Measurements from ENCODE around the gene POLK.
"Not testable (repeated sequence)": the region's sequence is repeated elsewhere in the genome, so short reads cannot be mapped to it uniquely, and the experiment has no call there.

The POLK gene

GRCh38 chr5:75511435-75512382, at the start of gene POLK, which contains the start of gene CERT1:
TSS of gene POLK (plus strand) at chr5:75511891.
TSS of gene CERT1 (minus strand) at chr5:75511629. CDS start at chr5:75511207, 422 bp downstream.
- DNase-seq (ENCODE audit: low read depth in 1 of 2, low spot score in 1 of 2), result peak; percentile 88 to 93

GRCh38 chr5:75463726-75464125, 48.0 kb upstream of the POLK start:
- DNase-seq (ENCODE audit: low read depth in 1 of 2, low spot score in 1 of 2), result no peak

GRCh38 chr5:75465480-75465879, 46.2 kb upstream of the POLK start:
- DNase-seq (ENCODE audit: low read depth in 1 of 2, low spot score in 1 of 2), result no peak

GRCh38 chr5:75466006-75466716, 45.5 kb upstream of the POLK start:
- DNase-seq (ENCODE audit: low read depth in 1 of 2, low spot score in 1 of 2), result no peak

GRCh38 chr5:75468593-75468992, 43.1 kb upstream of the POLK start:
- DNase-seq (ENCODE audit: low read depth in 1 of 2, low spot score in 1 of 2), result no peak

- DNase-seq (ENCODE audit: low read depth in 1 of 2, low spot score in 1 of 2), result no peak
Observed at GRCh38 chr5:75469017-75469416, 42.7 kb upstream of the POLK start.

- DNase-seq (ENCODE audit: low read depth in 1 of 2, low spot score in 1 of 2), result no peak
Observed at GRCh38 chr5:75471193-75471592, 40.5 kb upstream of the POLK start.

GRCh38 chr5:75472973-75473372, 38.7 kb upstream of the POLK start:
- DNase-seq (ENCODE audit: low read depth in 1 of 2, low spot score in 1 of 2), result no peak

- no peak for DNase-seq (ENCODE audit: low read depth in 1 of 2, low spot score in 1 of 2)
Observed at GRCh38 chr5:75473463-75473862, 38.2 kb upstream of the POLK start.

GRCh38 chr5:75475364-75475763, 36.3 kb upstream of the POLK start:
- no peak for DNase-seq (ENCODE audit: low read depth in 1 of 2, low spot score in 1 of 2)

- no peak for DNase-seq (ENCODE audit: low read depth in 1 of 2, low spot score in 1 of 2)
Observed at GRCh38 chr5:75481024-75481423, 30.7 kb upstream of the POLK start.

- DNase-seq (ENCODE audit: low read depth in 1 of 2, low spot score in 1 of 2), result no peak
Observed at GRCh38 chr5:75482482-75482881, 29.2 kb upstream of the POLK start.

GRCh38 chr5:75484605-75485004, 27.1 kb upstream of the POLK start:
- DNase-seq (ENCODE audit: low read depth in 1 of 2, low spot score in 1 of 2), result no peak

GRCh38 chr5:75489847-75490246, 21.8 kb upstream of the POLK start:
- DNase-seq (ENCODE audit: low read depth in 1 of 2, low spot score in 1 of 2), result not testable (repeated sequence)

GRCh38 chr5:75491621-75492020, 20.1 kb upstream of the POLK start:
- DNase-seq (ENCODE audit: low read depth in 1 of 2, low spot score in 1 of 2), result no peak

- no peak for DNase-seq (ENCODE audit: low read depth in 1 of 2, low spot score in 1 of 2)
Observed at GRCh38 chr5:75496026-75496425, 15.7 kb upstream of the POLK start.

GRCh38 chr5:75498208-75498777, 13.4 kb upstream of the POLK start:
- no peak for DNase-seq (ENCODE audit: low read depth in 1 of 2, low spot score in 1 of 2)

- not testable (repeated sequence) for DNase-seq (ENCODE audit: low read depth in 1 of 2, low spot score in 1 of 2)
Observed at GRCh38 chr5:75498875-75499274, 12.8 kb upstream of the POLK start.

- not testable (repeated sequence) for DNase-seq (ENCODE audit: low read depth in 1 of 2, low spot score in 1 of 2)
Observed at GRCh38 chr5:75505112-75505511, 6.6 kb upstream of the POLK start.

- DNase-seq (ENCODE audit: low read depth in 1 of 2, low spot score in 1 of 2), result no peak
Observed at GRCh38 chr5:75507841-75508240, 3.9 kb upstream of the POLK start.

GRCh38 chr5:75509546-75509945, 2.1 kb upstream of the POLK start:
- no peak for DNase-seq (ENCODE audit: low read depth in 1 of 2, low spot score in 1 of 2)

- no peak for DNase-seq (ENCODE audit: low read depth in 1 of 2, low spot score in 1 of 2)
Observed at GRCh38 chr5:75509956-75510355, 1.7 kb upstream of the POLK start.

All from activated T-helper 1 cell treated with anti-CD3 and anti-CD28 coated beads, Interleukin-2, amount 50 U/mL, for 16 hours (primary cell).